ENCODE measurements around the gene DAGLB. TPM values are rescaled to one million over a fixed set of nuclear protein-coding genes. Genes with fewer than 3 reads are reported as not detected.

DAGLB gene
- total and polyA plus RNA-seq, 10 of the 15 experiments (the other 5 are each of a cell fraction or from before 2014, with no cell fraction given) = 1.2 to 13.3 (median 10.1) TPM

DNA sequence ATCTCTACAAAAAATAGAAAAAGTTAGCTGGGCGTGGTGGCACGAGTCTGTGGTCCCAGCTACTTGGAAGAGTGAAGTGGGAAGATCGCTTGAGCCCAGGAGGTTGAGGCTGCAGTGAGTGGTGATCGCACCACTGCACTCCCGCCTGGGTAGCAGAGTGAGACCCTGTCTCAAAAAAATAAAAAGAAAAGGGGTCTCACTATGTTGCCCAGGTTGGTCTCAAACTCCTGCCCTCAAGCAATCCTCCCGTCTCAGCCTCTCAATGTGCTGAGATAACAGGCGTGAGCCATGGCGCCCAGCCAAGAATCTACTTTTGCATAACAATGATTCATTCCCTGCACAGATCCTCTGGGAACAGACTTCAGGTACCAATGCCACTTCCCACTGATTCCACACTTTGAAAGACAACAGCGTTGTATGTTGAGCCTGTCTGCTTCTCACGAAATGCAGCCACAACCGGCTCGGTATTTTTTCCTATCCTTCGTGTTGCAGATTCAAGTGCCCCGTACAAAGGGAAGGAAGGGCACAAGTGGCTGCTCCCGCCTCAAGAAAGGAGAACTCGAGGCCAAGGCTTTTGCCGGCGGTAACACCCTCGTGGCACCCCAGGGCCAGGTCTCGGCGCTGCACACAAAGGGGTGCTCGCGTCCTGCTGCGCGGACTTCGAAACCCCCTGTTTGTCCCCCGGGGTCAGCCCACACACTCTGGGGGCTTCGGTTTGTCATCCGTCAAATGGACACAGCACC is 745 bp downstream of the DAGLB start:
- Histone ChIP-seq H3K27me3 (replicated peaks in 1 of 2; ENCODE audit: control insufficient read depth in 2 of 2, insufficient read depth in 2 of 2, low read length in 1 of 2) (no peaks in the 10 kb centered on the region), H3K4me1 (ENCODE audit: control insufficient read depth, insufficient read depth, low read length) (no peaks in the 10 kb centered on the region; the same call in 1 of the 2 replicates), H3K27ac (ENCODE audit: control insufficient read depth, insufficient read depth) (peak overlapping the region; percentile 78), H3K36me3 (ENCODE audit: control insufficient read depth in 2 of 2, insufficient read depth in 2 of 2, low read length in 1 of 2) (peaks cover 0 to 4% of the 10 kb centered on the region in 2 experiments; a peak in 1 of 4 replicates), H2AFZ (ENCODE audit: control insufficient read depth, low read depth, low read length) (peak overlapping the region; percentile 99), H3K4me2 (ENCODE audit: control insufficient read depth, insufficient read depth) (peak overlapping the region; percentile 98), H3K9ac (ENCODE audit: control insufficient read depth, insufficient read depth, low read length) (peak overlapping the region; percentile 92), H4K20me1 (ENCODE audit: control insufficient read depth, insufficient read depth) (no peaks in the 10 kb centered on the region), H3K9me3 (replicated peaks; ENCODE audit: control insufficient read depth, insufficient read depth, low read length) (no peaks in the 10 kb centered on the region), H3K4me3 (peak overlapping the region; percentile 81), H3K79me2 (ENCODE audit: control insufficient read depth, insufficient read depth, low read length) (peaks cover 12% of the 10 kb centered on the region)
- SMC1A ChIA-PET (ENCODE audit: uncharacterized antibody, unreplicated experiment) = interaction anchor here (1.0 to 1.8 kb wide), 2 partner anchors 10 to 33 kb away, joined by 5 to 9 read pairs; no protein-coding TSS in a partner anchor
- in situ Hi-C loops (cut with MboI) = no loop called here
- intact Hi-C loops (cut with micrococcal nuclease; ENCODE audit: unreplicated experiment) = loop anchor here (10.0 kb wide), 1 partner anchor 442 kb away; the partner anchor contains the start of genes AIMP2 and PMS2
- no peak for FAIRE-seq
- POLR2A ChIA-PET = interaction anchor here (0.5 to 2.0 kb wide), 4 partner anchors 9 to 137 kb away, joined by 3 to 5 read pairs (median 4); no protein-coding TSS in a partner anchor
- peak; percentile 72 for ATAC-seq
- RAD21 ChIA-PET (ENCODE audit: unreplicated experiment) = interaction anchor here (0.8 to 1.2 kb wide), 4 partner anchors 10 to 144 kb away, joined by 3 to 4 read pairs (median 3); no protein-coding TSS in a partner anchor
- DNase-seq (ENCODE audit: low read depth, low spot score) = no peak
- TF ChIP-seq ETV6 (conservative IDR thresholded peaks at IDR 0.05 in 1 of 2, IDR thresholded peaks at IDR 0.05 in 1 of 2; ENCODE audit: borderline replicate concordance in 1 of 2, low read depth in 1 of 2) (no peak), HDAC2 (IDR thresholded peaks at IDR 0.05) (no peak), SMC3 (IDR thresholded peaks at IDR 0.05; ENCODE audit: borderline replicate concordance, low read length) (no peak), EED (IDR thresholded peaks at IDR 0.05; ENCODE audit: low read depth) (peak; percentile 37; the same call in 1 of the 2 replicates), EZH2 (IDR thresholded peaks at IDR 0.05; ENCODE audit: borderline replicate concordance, control insufficient read depth, low read depth, low read length) (no peak), MTA2 (IDR thresholded peaks at IDR 0.05; ENCODE audit: low read depth) (0 out of 2 replicates have a peak, but pooled peaks have one; percentile 29), CBFB (IDR thresholded peaks at IDR 0.05; ENCODE audit: low read depth) (peak; percentile 13; the same call in 1 of the 2 replicates), BHLHE40 (IDR thresholded peaks at IDR 0.05; ENCODE audit: borderline replicate concordance in 1 of 2, low read depth in 2 of 2, low read length in 1 of 2) (peak in 1 of 2 experiments; percentile 6; a peak in 1 of 4 replicates), STAT3 (IDR thresholded peaks at IDR 0.05; ENCODE audit: low read depth, low read length) (no peak), SMARCA5 (IDR thresholded peaks at IDR 0.05) (0 out of 2 replicates have a peak, but pooled peaks have one; percentile 12), TARDBP (IDR thresholded peaks at IDR 0.05; ENCODE audit: borderline replicate concordance) (no peak), POU2F2 (IDR thresholded peaks at IDR 0.05; ENCODE audit: borderline replicate concordance, low read depth, low read length) (no peak), IKZF2 (IDR thresholded peaks at IDR 0.05) (peak; percentile 47 to 49; a peak in 1 of 4 replicates), CHD2 (IDR thresholded peaks at IDR 0.05; ENCODE audit: borderline replicate concordance, low read depth, low read length) (0 out of 2 replicates have a peak, but pooled peaks have one; percentile 30)
- TF ChIP-seq, protein P1, sequence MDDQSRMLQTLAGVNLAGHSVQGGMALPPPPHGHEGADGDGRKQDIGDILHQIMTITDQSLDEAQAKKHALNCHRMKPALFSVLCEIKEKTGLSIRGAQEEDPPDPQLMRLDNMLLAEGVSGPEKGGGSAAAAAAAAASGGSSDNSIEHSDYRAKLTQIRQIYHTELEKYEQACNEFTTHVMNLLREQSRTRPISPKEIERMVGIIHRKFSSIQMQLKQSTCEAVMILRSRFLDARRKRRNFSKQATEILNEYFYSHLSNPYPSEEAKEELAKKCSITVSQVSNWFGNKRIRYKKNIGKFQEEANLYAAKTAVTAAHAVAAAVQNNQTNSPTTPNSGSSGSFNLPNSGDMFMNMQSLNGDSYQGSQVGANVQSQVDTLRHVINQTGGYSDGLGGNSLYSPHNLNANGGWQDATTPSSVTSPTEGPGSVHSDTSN (IDR thresholded peaks at IDR 0.05; ENCODE audit: insufficient replicate concordance, low read depth, low read length) = no peak
- CTCF ChIA-PET = interaction anchor here (1.4 to 3.7 kb wide), 2 partner anchors 10 to 97 kb away, joined by 5 to 21 read pairs; no protein-coding TSS in a partner anchor
- WGBS (ENCODE audit: insufficient coverage, insufficient replicate concordance, low lambda C conversion rate, missing lambda C conversion rate) = 14% methylated on average over 28 of the region's 29 CpGs
- TSS peak; percentile 71 for BruUV-seq (replicated peaks)
